Activated naive CD8-positive, alpha-beta T cell treated with anti-CD3 and anti-CD28 coated beads, Interleukin-2, amount 50 U/mL, for 24 hours (primary cell): ENCODE data around the gene APIP.
A peak's percentile ranks its signal among the peaks of the same experiment; 100 is the strongest.

ENCODE experiments used
- ATAC-seq: fragments of 150-1000 bp; cut with Tn5 transposase; one replicate; pipeline ENCODE4 v1.10.0; 2021
- DNase-seq: peaks from one replicate; pipeline ENCODE4 v3.0.0; 2021
- H3K27ac Mint-ChIP-seq: one replicate; pipeline ENCODE4 v1.8.0; 2021; ENCODE audit warnings: mild to moderate bottlenecking, mixed read lengths
- H3K27me3 Mint-ChIP-seq: one replicate; pipeline ENCODE4 v1.8.0; 2021; ENCODE audit warnings: mixed read lengths
- H3K36me3 Mint-ChIP-seq: one replicate; pipeline ENCODE4 v1.8.0; 2021; ENCODE audit warnings: low read depth, mixed read lengths
- H3K4me1 Mint-ChIP-seq: one replicate; pipeline ENCODE4 v1.8.0; 2021; ENCODE audit warnings: mixed read lengths
- H3K4me3 Mint-ChIP-seq: one replicate; pipeline ENCODE4 v1.8.0; 2021; ENCODE audit warnings: mild to moderate bottlenecking, moderate library complexity, mixed read lengths
- H3K9me3 Mint-ChIP-seq: one replicate; pipeline ENCODE4 v1.8.0; 2021; ENCODE audit warnings: mixed read lengths

The APIP gene

DNA sequence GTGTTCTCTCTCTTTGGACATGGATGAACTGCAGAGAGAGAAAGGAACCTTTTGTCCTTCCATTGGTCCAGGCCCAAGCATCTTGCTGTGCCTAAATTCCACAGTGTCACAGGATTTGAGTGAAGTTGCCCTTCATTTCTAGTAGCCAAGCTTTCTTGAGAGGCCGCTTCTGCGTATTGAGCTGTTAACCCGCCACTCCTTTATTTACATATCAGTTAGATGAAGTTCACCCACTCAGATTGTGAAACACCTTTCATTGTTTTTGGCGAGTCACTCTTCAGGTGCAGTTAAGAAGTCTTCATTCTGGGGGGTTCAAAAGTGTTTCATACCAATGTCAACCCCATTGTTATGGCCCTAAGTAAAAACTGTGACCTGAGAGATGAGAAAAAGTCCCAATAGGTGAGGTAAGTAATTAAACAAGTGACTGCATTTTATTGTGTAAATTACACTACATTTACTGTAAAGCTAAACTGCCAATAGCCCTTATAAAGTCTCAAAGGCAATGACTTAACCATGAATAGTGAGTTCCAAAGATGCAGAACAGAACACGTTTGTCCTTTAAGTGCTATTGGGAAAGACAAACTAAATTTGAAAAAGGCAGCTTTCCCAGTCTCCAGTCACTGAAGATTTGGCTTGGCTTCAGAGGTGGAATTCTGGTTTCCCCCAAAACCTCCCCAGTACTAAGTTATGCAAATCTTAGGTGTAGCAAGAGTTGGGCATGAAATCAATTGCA lies 61.0 kb downstream of the APIP start:
- H3K27ac Mint-ChIP-seq = no peak overlapping the region

DNA sequence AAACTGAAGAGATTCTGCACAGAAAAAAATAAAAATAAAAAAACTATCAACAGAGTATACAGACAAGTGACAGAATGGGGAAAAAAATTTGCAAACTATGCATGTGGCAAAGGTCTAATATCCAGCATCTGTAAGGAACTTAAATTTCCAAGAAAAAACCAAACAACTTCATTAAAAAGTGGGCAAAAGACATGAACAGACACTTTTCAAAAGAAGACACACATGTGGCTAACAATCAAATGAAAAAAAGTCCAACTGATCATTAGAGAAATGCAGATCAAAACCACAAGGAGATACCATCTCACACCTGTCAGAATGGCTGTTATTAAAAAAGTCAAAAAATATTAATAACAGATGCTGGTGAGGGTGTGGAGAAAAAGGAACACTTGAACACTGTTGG lies 64.3 kb downstream of the APIP start:
- no peak overlapping the region for H3K27ac Mint-ChIP-seq
- H3K27me3 Mint-ChIP-seq = peaks cover 7% of the 10 kb centered on the region
- no peak for ATAC-seq
- H3K36me3 Mint-ChIP-seq = no peaks in the 10 kb centered on the region
- no peaks in the 10 kb centered on the region for H3K4me1 Mint-ChIP-seq
- no peak overlapping the region for H3K4me3 Mint-ChIP-seq
- no peak for DNase-seq
- no peaks in the 10 kb centered on the region for H3K9me3 Mint-ChIP-seq

More for the DNA sequence above, 61.0 kb downstream of the APIP start:
- ATAC-seq = no peak
- Mint-ChIP-seq H3K27me3 (peaks cover 5% of the 10 kb centered on the region), H3K9me3 (no peaks in the 10 kb centered on the region), H3K36me3 (no peaks in the 10 kb centered on the region), H3K4me3 (no peak overlapping the region), H3K4me1 (no peaks in the 10 kb centered on the region)
- no peak for DNase-seq

- DNase-seq (no peak), ATAC-seq (no peak)
- Mint-ChIP-seq H3K27ac (no peak overlapping the region), H3K4me1 (no peaks in the 10 kb centered on the region), H3K27me3 (peaks cover 7% of the 10 kb centered on the region), H3K36me3 (no peaks in the 10 kb centered on the region), H3K4me3 (no peak overlapping the region), H3K9me3 (no peaks in the 10 kb centered on the region)
Observed at GRCh38 chr11:34850334-34850733, 65.8 kb downstream of the APIP start.

DNA sequence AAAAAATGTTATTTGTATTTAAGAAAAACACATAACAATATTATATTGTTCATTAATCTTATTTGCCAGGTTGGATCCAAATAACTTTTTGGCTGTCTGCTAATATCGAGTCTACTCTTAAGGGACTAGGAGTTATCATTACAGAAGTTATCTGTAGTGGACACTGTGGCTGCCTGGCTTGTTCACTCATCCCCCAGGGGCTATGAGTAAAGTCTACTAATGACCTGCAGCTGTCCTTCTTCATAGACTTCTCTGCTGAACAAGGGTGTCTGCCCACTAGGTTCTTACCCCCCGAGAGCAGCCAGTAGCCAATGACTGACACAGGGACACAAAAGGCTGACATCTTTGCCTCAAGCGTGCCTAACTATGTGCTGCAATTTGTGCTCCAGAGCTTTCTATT lies 69.7 kb downstream of the APIP start:
- Mint-ChIP-seq H3K27ac (no peak overlapping the region), H3K4me3 (no peak overlapping the region), H3K4me1 (no peaks in the 10 kb centered on the region), H3K9me3 (no peaks in the 10 kb centered on the region), H3K36me3 (no peaks in the 10 kb centered on the region), H3K27me3 (peaks cover 8% of the 10 kb centered on the region)
- no peak for ATAC-seq
- no peak for DNase-seq

DNA sequence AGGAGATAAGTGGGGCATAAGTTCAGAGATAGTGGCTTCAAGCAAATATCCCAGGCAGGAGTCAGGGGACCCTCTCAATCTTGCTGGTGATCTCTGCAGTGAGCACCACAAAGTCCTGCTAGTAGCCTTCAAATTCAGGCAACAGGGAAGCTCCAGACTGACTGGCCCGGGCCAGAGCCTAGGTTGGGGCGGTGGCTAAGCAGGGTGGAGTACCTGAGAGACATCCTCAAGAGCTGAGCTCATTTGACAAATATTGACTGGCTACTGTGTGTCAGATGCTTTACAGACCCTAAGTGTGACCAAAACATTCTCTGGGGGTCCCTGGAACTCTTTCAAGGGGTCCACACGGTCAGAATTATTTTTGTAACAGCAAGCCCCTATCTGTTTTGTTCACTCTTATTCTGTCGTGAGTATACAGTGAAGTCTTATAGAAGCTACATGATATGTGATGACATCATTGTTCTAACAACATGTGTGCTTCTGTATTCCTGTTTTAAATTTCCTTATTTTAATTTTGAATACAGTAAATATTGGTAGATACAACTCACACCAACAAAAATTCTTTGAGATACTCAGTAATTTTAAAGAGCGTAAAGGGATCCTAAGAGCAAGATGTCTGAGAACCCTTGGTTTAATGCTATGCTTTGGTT lies 71.6 kb downstream of the APIP start:
- no peaks in the 10 kb centered on the region for H3K9me3 Mint-ChIP-seq
- H3K4me1 Mint-ChIP-seq = no peaks in the 10 kb centered on the region
- ATAC-seq (no peak), DNase-seq (no peak)
- H3K4me3 Mint-ChIP-seq = no peak overlapping the region
- no peaks in the 10 kb centered on the region for H3K36me3 Mint-ChIP-seq
- H3K27ac Mint-ChIP-seq = no peak overlapping the region
- H3K27me3 Mint-ChIP-seq = peaks cover 8% of the 10 kb centered on the region

GRCh38 chr11:34843271-34843670 lies 72.9 kb downstream of the APIP start:
- Mint-ChIP-seq H3K4me1 (no peaks in the 10 kb centered on the region), H3K36me3 (no peaks in the 10 kb centered on the region)
- ATAC-seq = no peak

DNA sequence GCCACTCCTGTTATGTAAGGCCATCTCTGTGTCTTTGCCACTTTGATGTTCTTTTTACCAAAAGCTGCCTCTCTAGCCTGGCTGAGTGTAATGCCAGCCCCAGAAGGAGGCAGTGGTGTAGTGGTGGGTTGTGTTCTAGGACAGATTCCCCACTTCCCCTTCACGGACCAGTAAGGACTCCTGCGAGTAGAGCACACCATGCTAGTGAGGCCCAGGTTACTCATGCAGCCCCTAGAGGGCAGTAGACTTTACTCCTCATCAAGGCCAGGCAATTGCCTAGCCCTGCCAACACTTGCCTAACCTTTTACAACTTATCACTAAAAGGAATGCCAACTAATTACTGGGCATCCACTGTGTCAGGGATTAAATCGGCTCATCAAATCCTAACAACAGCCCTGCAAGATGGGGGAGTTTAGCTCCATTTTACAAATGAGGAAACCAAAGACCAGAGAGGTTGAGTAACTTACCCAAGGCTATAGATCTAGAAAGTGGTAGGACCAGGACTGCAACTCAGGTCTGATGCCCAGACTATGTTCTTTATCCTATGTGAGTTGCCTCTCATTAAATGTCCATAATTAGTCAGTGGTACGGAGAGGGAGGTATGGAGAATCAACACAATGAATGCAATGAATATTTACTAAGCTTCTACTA lies 75.3 kb downstream of the APIP start:
- Mint-ChIP-seq H3K27me3 (peaks cover 15% of the 10 kb centered on the region), H3K4me3 (no peak overlapping the region), H3K9me3 (no peaks in the 10 kb centered on the region), H3K27ac (no peak overlapping the region), H3K36me3 (no peaks in the 10 kb centered on the region), H3K4me1 (no peaks in the 10 kb centered on the region)
- DNase-seq = peak; percentile 9
- peak; percentile 80 for ATAC-seq

More at GRCh38 chr11:34843271-34843670, 72.9 kb downstream of the APIP start:
- H3K9me3 Mint-ChIP-seq = no peaks in the 10 kb centered on the region
- peaks cover 11% of the 10 kb centered on the region for H3K27me3 Mint-ChIP-seq
- no peak overlapping the region for H3K4me3 Mint-ChIP-seq
- no peak for DNase-seq
- H3K27ac Mint-ChIP-seq = no peak overlapping the region

- Mint-ChIP-seq H3K4me1 (no peaks in the 10 kb centered on the region), H3K4me3 (no peak overlapping the region), H3K27me3 (peaks cover 15% of the 10 kb centered on the region), H3K9me3 (no peaks in the 10 kb centered on the region), H3K27ac (no peak overlapping the region), H3K36me3 (no peaks in the 10 kb centered on the region)
- ATAC-seq (no peak), DNase-seq (no peak)
Observed at GRCh38 chr11:34839969-34840368, 76.2 kb downstream of the APIP start.

DNA sequence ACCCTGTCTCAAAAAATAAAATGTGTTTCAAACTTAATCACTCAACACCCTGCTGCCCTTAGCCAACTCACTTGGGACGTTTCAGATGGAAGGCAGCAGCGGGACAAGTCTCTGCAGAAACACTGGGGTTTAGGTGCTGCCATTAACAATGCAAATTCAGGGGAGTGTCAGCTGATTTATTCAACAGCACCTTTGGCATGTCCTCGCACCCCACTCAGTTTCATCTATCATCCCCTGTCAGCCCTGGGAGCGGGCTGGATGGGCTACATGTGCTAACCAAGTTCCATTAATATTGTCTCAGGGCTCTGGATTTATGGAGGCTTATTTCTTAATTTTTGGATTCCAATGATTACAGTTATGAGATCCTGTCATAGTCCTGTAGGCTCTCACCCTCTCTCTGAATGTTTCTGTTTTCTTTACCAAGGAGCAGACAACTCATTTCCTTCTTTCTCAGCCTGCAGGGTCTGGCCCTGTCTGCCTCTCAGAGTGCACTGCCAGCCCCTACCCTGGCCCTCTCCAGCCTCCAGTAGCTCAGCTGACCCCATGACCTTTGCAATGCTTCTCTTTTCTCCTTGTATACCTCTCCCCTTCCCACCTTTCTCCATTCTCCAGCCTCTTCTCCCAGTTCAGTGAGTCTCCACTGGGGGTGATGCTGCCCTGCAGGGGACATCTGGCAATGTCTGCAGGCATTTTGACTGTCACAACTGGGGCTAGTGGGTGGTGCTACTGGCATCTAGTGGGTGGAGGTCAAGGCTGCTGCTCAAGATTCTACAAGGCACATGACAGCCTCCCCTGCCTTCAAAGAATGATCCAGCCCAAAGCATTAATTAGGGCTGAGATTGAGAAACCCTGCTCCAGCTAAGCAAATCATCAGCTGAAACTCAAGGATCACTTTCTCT lies 79.0 kb downstream of the APIP start:
- Mint-ChIP-seq H3K27me3 (peaks cover 14% of the 10 kb centered on the region), H3K36me3 (no peaks in the 10 kb centered on the region), H3K9me3 (no peaks in the 10 kb centered on the region), H3K4me1 (no peaks in the 10 kb centered on the region), H3K27ac (no peak overlapping the region), H3K4me3 (no peak overlapping the region)
- ATAC-seq (no peak), DNase-seq (no peak)

GRCh38 chr11:34833602-34834001 lies 82.6 kb downstream of the APIP start:
- Mint-ChIP-seq H3K4me1 (no peaks in the 10 kb centered on the region), H3K27ac (no peak overlapping the region), H3K4me3 (no peak overlapping the region), H3K9me3 (no peaks in the 10 kb centered on the region), H3K27me3 (peaks cover 18% of the 10 kb centered on the region), H3K36me3 (no peaks in the 10 kb centered on the region)
- ATAC-seq = no peak
- DNase-seq = no peak
